ENCODE data around the gene MPPED1.

GRCh38 chr22:43553451-43554258, 141.8 kb downstream of the MPPED1 start:
- TF ChIP-seq CTCF (IDR thresholded peaks at IDR 0.05; ENCODE audit: insufficient read depth, low read depth, low read length) (no peak), EZH2 (IDR thresholded peaks at IDR 0.05; ENCODE audit: insufficient read depth, low read length) (no peak)

All from astrocyte (in vitro differentiated cells and primary cell).